Measurements from ENCODE around the gene INSC.

DNA sequence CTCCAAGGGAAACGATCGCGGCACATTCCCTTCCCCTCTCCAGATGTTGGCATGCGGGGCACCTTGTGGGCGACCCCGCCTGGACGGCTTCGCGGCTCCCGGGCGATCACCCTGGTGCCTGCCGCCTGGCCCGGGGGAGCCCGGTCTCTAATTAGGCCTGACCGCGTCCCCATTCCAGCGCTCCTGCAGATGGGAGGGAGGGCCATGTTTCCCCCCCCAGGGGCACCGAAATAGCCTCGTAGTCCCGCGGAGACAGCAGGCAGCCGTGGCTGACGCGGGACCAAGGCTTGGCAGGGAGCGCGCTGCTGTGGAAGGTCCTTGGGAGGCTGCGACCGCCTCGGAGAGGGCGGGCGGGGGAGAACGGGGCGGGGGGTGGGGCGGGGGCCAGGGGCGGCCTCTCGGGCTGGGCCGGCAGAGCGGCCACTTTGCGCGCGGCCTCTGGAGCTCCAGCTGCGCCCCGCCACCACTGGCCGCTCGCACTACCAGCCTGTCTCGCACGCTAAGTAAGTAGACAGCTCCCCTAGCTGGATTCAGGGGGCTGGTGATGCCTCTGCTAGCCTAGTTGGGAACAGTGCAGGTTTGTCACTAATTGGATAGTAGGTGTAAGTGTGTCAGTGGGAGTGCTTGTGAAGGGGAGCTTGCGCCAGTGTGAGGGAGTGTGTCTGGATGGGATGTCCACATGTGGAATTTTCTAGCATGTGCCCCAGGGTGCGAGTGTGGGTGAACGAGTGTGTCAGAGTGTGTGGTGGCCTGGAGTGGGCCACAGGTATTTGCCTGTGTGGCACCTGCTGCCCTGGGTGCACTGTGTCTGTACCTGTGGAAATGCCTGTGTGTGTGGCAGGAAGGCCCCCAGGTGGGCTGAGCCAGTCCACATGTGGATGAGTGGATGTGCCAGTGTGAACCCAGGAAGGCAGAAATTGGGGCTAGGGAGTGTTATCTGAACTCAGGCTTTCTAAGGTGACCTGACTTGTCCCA, at the start of gene INSC:
- TF ChIP-seq EZH2 (IDR thresholded peaks at IDR 0.05; ENCODE audit: insufficient read depth, poor library complexity, severe bottlenecking) = no peak
- no peak for TF ChIP-seq EZH2phosphoT487 (IDR thresholded peaks at IDR 0.05; ENCODE audit: insufficient read depth, low read depth)

All from GM23248 (cell line).